Vagina (tissue), 2 donors: ENCODE results near the gene OR2V2. TPM values are rescaled to one million over a fixed set of nuclear protein-coding genes. Genes with fewer than 3 reads are reported as not detected.
"Not testable (repeated sequence)": the region's sequence is repeated elsewhere in the genome, so short reads cannot be mapped to it uniquely, and the experiment has no call there.

Source experiments
- DNase-seq, 2 donors: peaks; one replicate each; pipeline ENCODE4 v3.0.0-alpha.2; 2017; ENCODE audit errors: extremely low spot score in 2 of 2
- H3K27ac ChIP-seq: fragments of 200-600 bp; sonication (generic); one replicate; pipeline ENCODE4 v1.5.1; 2019
- H3K27me3 ChIP-seq: fragments of 200-600 bp; sonication (generic); one replicate; pipeline ENCODE4 v1.5.1; 2019
- H3K36me3 ChIP-seq, 2 donors: fragments of 200-600 bp; sonication (generic); one replicate each; pipeline ENCODE4 v1.5.1; 2017 to 2019
- H3K4me1 ChIP-seq: fragments of 200-600 bp; sonication (generic); one replicate; pipeline ENCODE4 v1.5.1; 2019
- H3K4me3 ChIP-seq, 2 donors: fragments of 200-600 bp; sonication (generic); 1 replicate in 1 of 2; 2 replicates in 1 of 2; pipeline ENCODE4 v1.5.1; 2016 to 2019
- H3K9me3 ChIP-seq: fragments of 200-600 bp; sonication (generic); one replicate; pipeline ENCODE4 v1.5.1; 2019
- CTCF ChIP-seq, 3 experiments: fragments of 450-650 bp in 2 of 3; fragments of 200-600 bp in 1 of 3; sonication (generic) in 1 of 3; IDR thresholded peaks; one replicate each; pipeline ENCODE4 v1.5.1; 2017 to 2019; ENCODE audit warnings: antibody characterized with exemption in 3 of 3, mild to moderate bottlenecking in 2 of 3, moderate library complexity in 2 of 3
- POLR2A ChIP-seq, 2 donors: fragments of 450-650 bp; IDR thresholded peaks; one replicate each; pipeline ENCODE4 v1.6.1; 2017; ENCODE audit warnings: antibody characterized with exemption in 2 of 2, mild to moderate bottlenecking in 2 of 2, moderate library complexity in 2 of 2
- POLR2AphosphoS5 ChIP-seq, 2 donors: sonication (generic); formaldehyde crosslinking; IDR thresholded peaks; one replicate each; pipeline ENCODE4 v1.9.0; 2017; ENCODE audit warnings: antibody characterized with exemption in 2 of 2, mild to moderate bottlenecking in 2 of 2, low read depth in 1 of 2; ENCODE audit not compliant: insufficient read depth in 1 of 2
- intact Hi-C: fragments of 100-400 bp; cut with DNase I; formaldehyde crosslinking; loops from one replicate; pipeline ENCODE4 v1.15.1; 2023
- total RNA-seq: library from RNA; depleted of rRNA; stranded (reverse); fragments of >200 nt; gene quantifications from one replicate; pipeline ENCODE4 v1.2.3, GENCODE V29; 2016

OR2V2 gene
- total RNA-seq, result not detected

- DNase-seq, H3K27ac ChIP-seq, intact Hi-C loops, H3K27me3 ChIP-seq, H3K4me3 ChIP-seq, H3K36me3 ChIP-seq, H3K9me3 ChIP-seq: not testable (repeated sequence)
- H3K4me1 ChIP-seq, result peaks cover 11% of the 10 kb centered on the region
Observed at GRCh38 chr5:181146927-181147636, at the start of gene OR2V2. TSS of gene OR2V2 (plus strand) at chr5:181147586. CDS start at chr5:181154943, 7,357 bp downstream.

- H3K4me3 ChIP-seq, intact Hi-C loops, DNase-seq, H3K36me3 ChIP-seq, H3K9me3 ChIP-seq, H3K27me3 ChIP-seq, H3K27ac ChIP-seq, H3K4me1 ChIP-seq: not testable (repeated sequence)
Observed at GRCh38 chr5:181097759-181098491, 49.5 kb upstream of the OR2V2 start.

- H3K27me3 ChIP-seq, result no peaks in the 10 kb centered on the region
- H3K36me3 ChIP-seq, result no peaks in the 10 kb centered on the region
- no peak for DNase-seq
- H3K4me3 ChIP-seq, result no peak overlapping the region
- TF ChIP-seq CTCF (IDR thresholded peaks at IDR 0.05) (no peak), POLR2A (IDR thresholded peaks at IDR 0.05) (no peak), POLR2AphosphoS5 (IDR thresholded peaks at IDR 0.05; ENCODE audit: insufficient read depth in 1 of 2, low read depth in 1 of 2) (no peak)
- H3K27ac ChIP-seq, result no peak overlapping the region
- intact Hi-C loops, result no loop called here
- H3K9me3 ChIP-seq, result no peaks in the 10 kb centered on the region
- peaks cover 4% of the 10 kb centered on the region for H3K4me1 ChIP-seq
Observed at GRCh38 chr5:181098762-181099601, 48.4 kb upstream of the OR2V2 start.

GRCh38 chr5:181099602-181100086 lies 47.7 kb upstream of the OR2V2 start:
- TF ChIP-seq CTCF (IDR thresholded peaks at IDR 0.05), result no peak
- TF ChIP-seq POLR2AphosphoS5 (IDR thresholded peaks at IDR 0.05; ENCODE audit: insufficient read depth in 1 of 2, low read depth in 1 of 2), result no peak
- no peak for TF ChIP-seq POLR2A (IDR thresholded peaks at IDR 0.05)
- DNase-seq, result no peak
- intact Hi-C loops, result no loop called here
- no peaks in the 10 kb centered on the region for H3K9me3 ChIP-seq
- no peaks in the 10 kb centered on the region for H3K27me3 ChIP-seq
- no peak overlapping the region for H3K4me3 ChIP-seq
- H3K4me1 ChIP-seq, result peaks cover 4% of the 10 kb centered on the region
- no peaks in the 10 kb centered on the region for H3K36me3 ChIP-seq
- no peak overlapping the region for H3K27ac ChIP-seq

- DNase-seq, result no peak
- Histone ChIP-seq H3K36me3 (no peaks in the 10 kb centered on the region), H3K9me3 (no peaks in the 10 kb centered on the region), H3K4me3 (no peak overlapping the region), H3K27me3 (no peaks in the 10 kb centered on the region), H3K27ac (no peak overlapping the region), H3K4me1 (peaks cover 4% of the 10 kb centered on the region)
- TF ChIP-seq CTCF (IDR thresholded peaks at IDR 0.05) (no peak), POLR2A (IDR thresholded peaks at IDR 0.05) (no peak), POLR2AphosphoS5 (IDR thresholded peaks at IDR 0.05; ENCODE audit: insufficient read depth in 1 of 2, low read depth in 1 of 2) (no peak)
- intact Hi-C loops, result no loop called here
Observed at GRCh38 chr5:181100121-181100875, 47.1 kb upstream of the OR2V2 start.

- H3K9me3 ChIP-seq, H3K4me3 ChIP-seq, H3K4me1 ChIP-seq, H3K27me3 ChIP-seq, H3K36me3 ChIP-seq, DNase-seq, H3K27ac ChIP-seq, intact Hi-C loops: not testable (repeated sequence)
Observed at GRCh38 chr5:181101030-181101641, 46.2 kb upstream of the OR2V2 start.

- H3K36me3 ChIP-seq, H3K4me3 ChIP-seq, H3K27me3 ChIP-seq, H3K4me1 ChIP-seq, H3K27ac ChIP-seq, DNase-seq, intact Hi-C loops, H3K9me3 ChIP-seq: not testable (repeated sequence)
Observed at GRCh38 chr5:181101930-181102674, 45.3 kb upstream of the OR2V2 start.

GRCh38 chr5:181104259-181104568 lies 43.2 kb upstream of the OR2V2 start:
- H3K9me3 ChIP-seq, H3K4me3 ChIP-seq, H3K36me3 ChIP-seq, H3K27ac ChIP-seq, H3K4me1 ChIP-seq, DNase-seq, intact Hi-C loops, H3K27me3 ChIP-seq: not testable (repeated sequence)
